GM12891 (cell line): Measurements from ENCODE around the gene PSMB7.

Experiments
- PAX5 ChIP-seq: IDR thresholded peaks from 2 replicates; pipeline ENCODE4 v1.6.1; 2011; ENCODE audit warnings: low read length, moderate library complexity, mild to moderate bottlenecking; ENCODE audit not compliant: insufficient read depth, severe bottlenecking
- TAF1 ChIP-seq: IDR thresholded peaks from 2 replicates; pipeline ENCODE4 v1.6.1; 2011; ENCODE audit warnings: low read depth, low read length, control low read depth

GRCh38 chr9:124376329-124376728 lies 38.9 kb downstream of the PSMB7 start:
- TF ChIP-seq PAX5, result no peak
- TF ChIP-seq TAF1, result no peak
